Measurements from ENCODE around the gene RNLS.

DNA sequence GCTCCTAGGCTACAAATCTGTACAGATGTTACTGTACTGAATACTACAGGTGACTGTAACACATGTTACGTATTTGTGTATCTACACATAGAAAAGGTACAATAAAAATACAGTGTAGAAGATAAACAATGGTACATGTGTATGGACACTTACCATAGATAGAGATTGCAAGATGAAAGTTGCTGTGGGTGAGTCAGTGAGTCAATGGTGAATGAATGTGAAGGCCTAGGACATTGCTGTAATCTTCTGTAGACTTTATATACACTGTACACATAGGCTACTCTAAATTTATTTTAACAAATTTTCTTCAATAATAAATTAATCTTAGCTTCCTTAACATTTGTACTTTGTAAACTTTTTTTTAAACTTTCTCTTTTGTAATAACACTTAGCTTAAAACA lies 205.6 kb downstream of the RNLS start:
- TF ChIP-seq, protein P1, sequence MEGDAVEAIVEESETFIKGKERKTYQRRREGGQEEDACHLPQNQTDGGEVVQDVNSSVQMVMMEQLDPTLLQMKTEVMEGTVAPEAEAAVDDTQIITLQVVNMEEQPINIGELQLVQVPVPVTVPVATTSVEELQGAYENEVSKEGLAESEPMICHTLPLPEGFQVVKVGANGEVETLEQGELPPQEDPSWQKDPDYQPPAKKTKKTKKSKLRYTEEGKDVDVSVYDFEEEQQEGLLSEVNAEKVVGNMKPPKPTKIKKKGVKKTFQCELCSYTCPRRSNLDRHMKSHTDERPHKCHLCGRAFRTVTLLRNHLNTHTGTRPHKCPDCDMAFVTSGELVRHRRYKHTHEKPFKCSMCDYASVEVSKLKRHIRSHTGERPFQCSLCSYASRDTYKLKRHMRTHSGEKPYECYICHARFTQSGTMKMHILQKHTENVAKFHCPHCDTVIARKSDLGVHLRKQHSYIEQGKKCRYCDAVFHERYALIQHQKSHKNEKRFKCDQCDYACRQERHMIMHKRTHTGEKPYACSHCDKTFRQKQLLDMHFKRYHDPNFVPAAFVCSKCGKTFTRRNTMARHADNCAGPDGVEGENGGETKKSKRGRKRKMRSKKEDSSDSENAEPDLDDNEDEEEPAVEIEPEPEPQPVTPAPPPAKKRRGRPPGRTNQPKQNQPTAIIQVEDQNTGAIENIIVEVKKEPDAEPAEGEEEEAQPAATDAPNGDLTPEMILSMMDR (IDR thresholded peaks at IDR 0.05): no peak
- TF ChIP-seq POLR2A (IDR thresholded peaks at IDR 0.05) (no peak), EP300 (IDR thresholded peaks at IDR 0.05) (no peak)

Data from tibial nerve (tissue), 4 donors.